ENCODE measurements around the gene CDC25A.
"Not testable (repeated sequence)": the region's sequence is repeated elsewhere in the genome, so short reads cannot be mapped to it uniquely, and the experiment has no call there.

The CDC25A gene

DNA sequence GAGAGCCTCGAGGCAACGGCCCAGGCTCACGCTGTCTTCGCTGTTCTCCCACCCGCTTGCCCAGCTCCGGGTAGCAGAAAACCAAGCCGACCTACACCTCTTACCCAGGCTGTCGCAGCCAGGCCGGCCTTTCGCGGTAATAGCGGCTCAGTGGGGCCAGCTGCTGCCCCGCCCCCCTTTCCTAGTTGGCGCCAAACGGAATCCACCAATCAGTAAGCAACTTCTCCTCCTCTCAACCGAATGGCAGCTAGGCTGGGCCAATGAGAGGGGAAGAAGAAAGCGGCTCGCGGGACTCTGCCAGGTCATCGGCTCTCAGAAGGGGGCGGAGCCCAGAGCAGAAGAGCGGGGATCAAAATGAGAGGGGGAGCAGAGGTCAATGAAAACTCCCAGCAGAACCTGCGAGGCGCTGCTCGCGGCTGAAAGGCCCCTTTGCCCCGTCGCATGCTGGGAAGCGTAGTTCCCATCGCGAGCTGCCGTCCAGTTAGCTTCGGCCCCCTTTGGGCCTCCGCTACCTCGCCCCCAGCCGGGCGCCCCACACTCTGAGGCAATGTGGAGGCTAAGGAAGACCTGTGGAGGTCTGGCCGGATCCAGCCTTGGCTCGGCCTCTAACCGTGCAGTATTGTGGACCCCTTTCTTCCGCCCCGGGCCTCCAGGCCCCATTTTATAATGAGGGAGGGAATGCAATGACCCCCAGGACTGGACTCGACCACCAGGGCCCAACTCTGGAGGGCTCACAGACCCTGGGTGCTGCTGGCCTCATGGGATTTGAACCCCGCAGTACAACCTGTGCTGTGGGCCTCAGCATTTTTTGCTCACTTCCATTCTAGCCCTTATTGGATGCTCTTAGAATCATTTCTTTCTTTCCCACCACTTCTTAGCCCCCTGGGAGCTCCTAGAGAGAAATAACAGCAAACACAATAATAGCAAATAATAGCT, at the start of gene CDC25A:
CDC25A (minus strand) TSS at position 152 of the 936 bp plus-strand sequence. CDS start 470 bp downstream, outside the sequence.
- peak; percentile 86 for DNase-seq

DNA sequence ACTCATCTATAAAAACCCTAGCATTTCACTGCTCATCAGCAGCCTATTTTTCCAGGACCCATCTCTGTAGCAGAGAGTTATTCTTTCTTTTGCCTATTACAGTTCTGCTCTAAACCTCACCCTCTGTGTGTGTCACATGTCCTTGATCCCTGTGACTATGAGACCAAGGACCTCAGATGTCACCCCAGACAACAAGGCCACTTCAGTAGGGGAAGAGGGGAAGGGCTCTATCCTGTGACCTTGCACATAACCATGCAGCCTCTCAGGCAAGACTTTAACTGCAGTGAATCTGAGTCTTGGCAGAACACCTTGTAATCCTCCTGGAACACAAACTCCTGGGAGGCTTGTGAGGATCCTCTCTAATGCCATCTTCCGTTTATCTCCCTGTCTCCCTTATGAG, 48.3 kb upstream of the CDC25A start:
- no peak for DNase-seq

DNA sequence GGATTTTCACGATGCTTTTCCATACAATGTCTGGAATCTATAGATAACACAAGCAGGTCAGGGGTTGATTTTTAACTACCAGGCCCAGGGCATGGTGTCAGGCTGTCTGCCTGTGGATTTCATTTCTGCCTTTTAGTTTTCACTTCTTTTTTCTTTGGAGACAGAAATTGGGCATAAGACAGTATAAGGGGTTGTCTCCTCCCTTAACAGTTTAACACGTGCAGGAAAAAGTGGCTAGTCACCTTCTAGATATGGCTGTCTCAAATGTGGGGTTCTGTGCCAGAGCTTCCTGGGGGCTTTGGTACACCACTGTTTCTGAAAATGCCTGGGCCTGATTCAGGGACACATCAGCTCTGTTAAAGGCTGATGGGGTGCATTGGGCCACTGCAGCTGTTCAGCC, 45.3 kb upstream of the CDC25A start:
- DNase-seq, result no peak

DNA sequence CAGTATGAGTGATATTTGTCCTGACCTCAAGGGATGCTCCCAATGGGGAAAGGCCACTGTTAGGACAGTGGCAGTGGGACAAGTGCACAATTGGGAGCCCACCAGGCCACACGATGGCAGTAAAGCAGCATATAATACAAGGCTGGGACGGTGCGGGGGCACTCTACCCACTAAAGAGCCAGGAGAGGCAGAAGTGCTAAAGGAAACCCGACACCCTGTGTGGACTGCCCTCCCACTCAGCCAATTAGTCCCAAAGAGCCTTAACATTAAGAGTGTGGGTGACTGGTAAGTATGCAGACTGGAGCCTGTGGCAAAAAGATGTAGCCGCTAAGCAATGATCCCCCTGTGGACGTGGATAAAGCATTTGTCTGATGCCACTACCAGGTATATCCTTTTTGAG, 44.5 kb upstream of the CDC25A start:
- DNase-seq, result no peak

DNA sequence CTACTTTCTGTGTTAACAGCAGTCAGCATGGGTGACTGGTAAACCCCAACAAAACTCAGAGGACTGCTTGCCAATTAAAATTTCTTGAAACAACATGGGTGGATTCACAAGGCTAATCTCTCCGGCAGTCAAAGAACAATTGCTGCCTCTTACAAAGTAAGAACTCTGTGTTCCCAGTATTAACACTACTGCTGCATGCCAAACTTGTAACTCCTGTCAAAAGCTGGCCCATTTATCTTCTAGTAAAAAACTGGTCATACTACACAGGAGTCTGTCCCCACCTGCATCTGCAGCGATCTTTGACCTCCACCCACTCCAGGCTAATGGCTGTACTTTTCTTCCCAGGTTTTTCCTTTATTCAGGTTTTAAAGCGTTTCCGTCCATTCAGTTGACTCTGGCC, 44.0 kb upstream of the CDC25A start:
- no peak for DNase-seq

DNA sequence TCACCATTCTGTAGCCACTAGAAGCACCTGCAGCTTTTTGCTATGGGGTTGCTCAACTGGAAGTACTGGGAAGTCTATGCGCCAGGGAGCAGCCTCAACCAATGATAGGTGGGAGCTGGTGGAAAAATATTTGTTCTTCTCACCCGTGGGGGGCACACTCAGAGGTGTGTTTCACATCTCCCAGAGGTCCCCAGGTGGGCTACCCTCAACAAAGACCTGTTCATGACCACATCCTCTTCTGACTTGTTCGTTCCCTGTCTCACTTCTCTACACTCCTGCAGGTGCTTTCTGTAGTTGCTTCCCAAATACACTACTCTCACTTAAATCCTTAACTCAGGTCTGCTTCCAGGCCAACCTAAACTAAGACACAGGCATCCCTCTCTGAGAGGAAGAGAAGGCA, 38.7 kb upstream of the CDC25A start:
- no peak for DNase-seq

DNA sequence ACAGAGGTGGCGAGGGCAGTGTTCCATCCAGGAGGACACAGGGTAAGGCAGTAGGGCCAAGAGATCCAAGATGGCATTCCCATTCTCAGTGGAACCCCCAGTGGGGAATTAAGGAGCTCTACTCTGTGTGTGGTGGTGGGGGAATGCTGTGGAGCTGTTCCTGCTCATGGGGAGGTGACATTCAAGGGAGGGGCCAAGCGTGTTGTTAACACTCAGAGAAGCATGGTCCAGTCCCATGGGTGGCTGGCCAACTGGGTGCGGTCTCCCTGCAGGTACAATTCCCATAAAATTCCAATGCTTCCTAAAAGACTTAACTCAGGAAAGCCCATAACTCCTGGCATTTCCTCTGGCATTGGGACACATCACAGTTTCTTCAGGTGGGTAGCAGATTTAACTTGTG, 37.4 kb upstream of the CDC25A start:
- DNase-seq, result no peak

DNA sequence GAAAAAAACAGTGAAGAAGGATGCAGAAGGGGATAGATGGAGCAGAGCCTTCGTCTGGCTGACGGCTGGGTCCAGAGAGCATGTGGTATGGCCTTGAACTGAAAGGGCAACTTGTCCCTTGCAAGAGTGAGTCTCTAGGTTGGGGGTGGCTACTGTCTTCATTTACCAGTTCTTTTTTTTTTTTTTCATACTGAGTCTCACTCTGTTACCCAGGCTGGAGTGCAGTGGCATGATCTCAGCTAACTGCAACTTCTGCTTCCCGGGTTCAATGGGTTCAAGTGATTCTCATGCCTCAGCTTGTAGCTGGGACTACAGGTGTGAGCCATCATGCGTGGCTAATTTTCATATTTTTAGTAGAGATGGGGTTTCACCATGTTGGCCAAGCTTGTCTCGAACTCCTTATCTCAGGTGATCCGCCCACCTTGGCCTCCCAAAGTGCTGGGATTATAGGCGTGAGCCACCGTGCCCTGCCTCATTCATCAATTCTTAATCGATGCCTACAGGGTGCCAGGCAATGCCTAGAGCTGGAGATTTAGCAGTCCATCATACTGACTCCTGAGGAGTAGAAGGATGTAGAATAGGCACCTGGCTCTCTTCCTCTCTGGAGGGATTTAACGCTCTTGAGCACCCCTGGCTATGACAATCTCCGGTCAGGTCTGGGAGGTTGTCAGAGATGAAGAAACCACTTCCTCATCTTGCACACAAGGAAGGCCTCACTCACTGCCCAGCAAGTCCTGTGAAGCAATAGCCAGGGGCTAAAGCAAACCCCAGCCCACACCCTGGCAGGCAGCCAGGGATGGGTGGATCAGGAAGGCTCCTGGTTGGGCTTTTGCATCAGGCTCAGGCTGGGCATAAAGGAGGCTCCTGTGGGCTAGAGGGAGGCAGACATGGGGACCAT, 34.6 kb upstream of the CDC25A start, which contains the start of gene CAMP:
CAMP (plus strand) TSS at position 880 of the 898 bp plus-strand sequence; CDS start at position 897, 17 bp downstream.
- no peak for DNase-seq

DNA sequence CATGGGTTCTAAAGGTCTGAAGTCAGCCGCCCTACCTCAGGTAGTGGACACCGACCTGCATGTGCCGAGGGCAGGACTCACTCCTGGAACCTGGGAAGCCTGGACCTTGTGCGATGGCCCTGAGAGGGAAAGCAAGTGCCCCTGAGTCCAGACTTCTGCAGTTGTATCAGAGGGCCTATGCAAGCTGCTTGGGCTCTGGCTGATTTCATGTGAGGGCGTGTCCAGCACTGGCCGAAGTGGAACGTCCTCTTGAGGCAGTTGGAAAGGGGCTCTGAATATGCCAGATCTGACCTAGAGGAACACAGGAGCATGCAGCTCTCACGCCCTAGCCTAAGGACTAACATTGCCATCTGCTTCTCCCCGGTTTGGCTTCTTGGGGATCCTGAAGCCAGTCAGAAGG, 32.5 kb upstream of the CDC25A start:
- DNase-seq, result no peak

DNA sequence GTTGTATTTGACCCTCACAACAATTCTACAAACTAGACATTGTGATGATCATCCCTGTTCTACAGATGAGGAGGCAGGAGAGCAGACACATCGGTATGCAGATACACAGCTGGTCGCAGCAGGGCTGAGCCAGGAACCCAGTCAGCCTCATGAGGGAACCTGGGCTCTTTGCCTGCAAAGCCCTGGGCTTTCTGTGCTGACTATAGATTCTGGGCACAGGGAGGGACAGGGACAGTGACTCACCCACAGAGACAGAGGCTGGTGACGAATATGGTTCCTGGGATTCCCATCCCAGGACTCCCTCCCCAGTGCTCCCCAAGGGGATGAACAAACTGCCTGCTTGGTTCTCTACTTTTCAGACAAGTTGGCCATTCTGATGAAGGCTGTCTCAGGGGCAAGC, 31.3 kb upstream of the CDC25A start:
- DNase-seq, result no peak

DNA sequence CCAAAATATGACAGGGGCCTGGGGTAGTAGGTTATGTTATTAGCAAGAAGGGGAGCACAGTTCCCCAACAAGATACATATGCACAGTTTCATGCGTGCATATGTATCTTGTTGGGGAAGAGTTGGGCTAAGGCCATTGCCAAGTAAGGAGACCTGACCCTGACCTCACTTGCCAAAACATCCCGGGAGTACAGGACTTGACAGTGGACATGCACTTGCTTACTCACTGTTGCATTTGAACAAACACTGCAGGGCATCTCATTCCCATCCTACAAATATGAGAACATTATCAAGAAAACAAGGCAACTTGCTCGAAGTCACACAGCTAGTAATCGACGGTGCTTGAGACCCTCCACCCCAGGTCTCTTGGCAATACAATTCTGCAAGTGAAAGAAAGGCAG, 30.3 kb upstream of the CDC25A start:
- DNase-seq, result no peak

DNA sequence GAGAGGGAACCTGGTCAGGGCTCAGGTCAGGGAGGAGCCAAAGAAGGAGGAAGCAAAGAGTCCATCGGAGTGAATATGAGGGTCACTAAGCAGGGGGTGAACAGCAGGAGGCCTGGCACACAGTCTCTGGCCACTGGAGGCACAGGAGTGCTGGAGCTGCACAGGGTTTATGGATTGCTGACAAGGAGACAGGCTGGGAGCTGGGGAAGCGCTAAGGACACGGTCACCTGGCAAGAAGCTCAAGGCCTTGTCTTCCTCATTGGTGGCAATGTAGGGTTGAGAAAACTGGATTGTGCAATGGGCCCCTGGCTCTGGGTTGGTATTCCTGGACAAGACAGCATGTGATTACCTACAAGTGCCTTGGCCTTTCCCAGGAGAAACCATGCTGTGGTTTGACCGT, 29.2 kb upstream of the CDC25A start:
- no peak for DNase-seq

DNA sequence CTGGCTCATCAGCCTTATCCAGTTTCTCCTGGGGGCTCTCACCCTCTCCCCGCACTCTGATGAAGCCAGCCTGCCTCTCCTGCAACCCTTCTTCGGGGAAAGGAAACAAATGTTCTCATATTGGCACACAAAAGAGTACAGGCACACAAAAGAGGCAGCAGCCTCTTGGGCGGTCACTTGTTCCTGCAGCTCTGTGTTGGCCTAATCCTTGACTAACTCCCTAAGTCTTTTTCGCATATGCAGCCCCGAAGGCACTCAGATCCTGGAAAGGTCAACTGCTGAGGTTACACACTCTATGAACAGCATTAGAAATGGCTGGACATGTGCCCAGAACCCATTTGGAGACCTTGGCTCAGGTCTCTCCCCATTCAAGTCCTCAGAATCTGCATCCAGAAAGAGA, 27.7 kb upstream of the CDC25A start:
- DNase-seq, result no peak

DNA sequence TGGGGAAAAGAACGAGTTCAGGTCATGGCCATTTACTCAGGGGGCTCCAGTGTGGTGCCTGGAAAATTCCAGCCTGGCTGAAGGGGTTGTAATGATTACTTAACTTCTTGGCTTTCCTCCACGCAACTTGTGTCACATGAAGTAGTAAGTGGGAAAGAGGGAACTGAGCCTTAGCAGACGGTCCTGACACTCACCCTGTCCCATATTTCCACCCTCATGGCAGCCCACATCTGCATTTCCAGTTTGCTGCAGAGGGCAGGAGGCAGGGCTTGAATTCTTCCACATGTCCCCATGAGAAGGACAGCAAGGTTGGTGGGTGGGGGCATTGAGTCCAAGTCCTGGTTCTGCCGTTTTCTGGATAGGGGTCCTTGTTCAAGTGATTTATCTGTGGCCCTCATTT, 27.2 kb upstream of the CDC25A start:
- DNase-seq, result no peak

DNA sequence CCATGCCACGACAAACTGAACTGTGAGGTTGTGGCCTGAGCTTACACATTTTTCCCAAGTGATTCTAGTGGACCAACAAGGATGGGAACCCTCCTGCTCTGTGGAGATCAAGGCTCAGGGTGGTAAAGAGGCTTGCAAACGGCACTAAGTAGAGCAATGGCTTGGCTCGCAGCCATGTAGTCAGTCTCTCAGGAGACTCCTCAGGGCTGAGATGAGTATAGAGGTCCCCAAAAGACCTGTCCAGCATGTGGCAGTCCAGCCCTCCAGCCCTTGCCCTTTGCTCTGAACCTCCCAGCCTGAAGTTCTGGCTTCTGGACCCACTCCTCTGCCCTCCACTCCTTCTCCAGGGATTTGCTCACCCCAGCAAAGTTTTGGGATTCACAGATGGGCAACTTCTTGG, 26.8 kb upstream of the CDC25A start:
- DNase-seq, result no peak

DNA sequence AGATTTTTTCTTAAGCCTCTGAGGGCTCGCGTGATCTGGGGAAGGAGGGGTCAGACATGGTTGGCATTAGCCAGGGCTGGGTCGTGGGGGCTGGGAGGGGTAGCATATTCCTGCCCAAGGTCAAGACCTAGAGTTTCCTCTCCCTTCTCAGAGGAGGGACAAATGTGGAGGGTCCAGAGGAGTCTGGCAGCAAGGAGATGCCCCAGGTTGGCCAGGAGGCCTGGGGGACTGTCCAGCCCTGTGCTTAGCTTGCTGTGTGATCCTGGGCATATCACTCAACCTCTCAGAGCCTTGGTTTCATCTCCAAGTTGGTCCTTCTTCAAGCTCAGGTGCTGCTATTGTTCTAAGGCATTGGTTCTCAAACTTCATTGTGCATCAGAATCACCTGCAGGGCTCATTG, 26.0 kb upstream of the CDC25A start:
- DNase-seq, result no peak

DNA sequence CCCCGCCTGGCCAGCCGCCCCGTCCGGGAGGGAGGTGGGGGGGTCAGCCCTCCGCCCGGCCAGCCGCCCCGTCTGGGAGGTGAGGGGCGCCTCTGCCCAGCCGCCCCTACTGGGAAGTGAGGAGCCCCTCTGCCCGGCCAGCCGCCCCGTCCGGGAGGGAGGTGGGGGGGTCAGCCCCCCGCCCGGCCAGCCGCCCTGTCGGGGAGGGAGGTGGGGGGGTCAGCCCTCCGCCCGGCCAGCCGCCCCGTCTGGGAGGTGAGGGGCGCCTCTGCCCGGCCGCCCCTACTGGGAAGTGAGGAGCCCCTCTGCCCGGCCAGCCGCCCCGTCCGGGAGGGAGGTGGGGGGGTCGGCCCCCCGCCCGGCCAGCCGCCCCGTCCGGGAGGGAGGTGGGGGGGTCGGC, 23.6 kb upstream of the CDC25A start:
- DNase-seq, result not testable (repeated sequence)

DNA sequence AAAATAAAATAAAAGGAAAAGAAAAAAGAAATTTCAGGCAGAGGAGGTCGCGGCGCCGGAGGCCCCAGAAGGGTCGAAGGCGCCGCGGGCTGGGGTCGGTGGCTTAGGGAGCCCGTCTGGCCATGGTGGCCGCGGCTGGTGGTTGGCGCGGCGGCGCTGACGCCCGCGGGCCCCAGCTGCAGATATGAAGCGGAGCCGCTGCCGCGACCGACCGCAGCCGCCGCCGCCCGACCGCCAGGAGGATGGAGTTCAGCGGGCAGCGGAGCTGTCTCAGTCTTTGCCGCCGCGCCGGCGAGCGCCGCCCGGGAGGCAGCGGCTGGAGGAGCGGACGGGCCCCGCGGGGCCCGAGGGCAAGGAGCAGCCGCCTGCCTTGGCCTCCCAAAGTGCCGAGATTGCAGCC, 22.3 kb upstream of the CDC25A start:
- not testable (repeated sequence) for DNase-seq

DNA sequence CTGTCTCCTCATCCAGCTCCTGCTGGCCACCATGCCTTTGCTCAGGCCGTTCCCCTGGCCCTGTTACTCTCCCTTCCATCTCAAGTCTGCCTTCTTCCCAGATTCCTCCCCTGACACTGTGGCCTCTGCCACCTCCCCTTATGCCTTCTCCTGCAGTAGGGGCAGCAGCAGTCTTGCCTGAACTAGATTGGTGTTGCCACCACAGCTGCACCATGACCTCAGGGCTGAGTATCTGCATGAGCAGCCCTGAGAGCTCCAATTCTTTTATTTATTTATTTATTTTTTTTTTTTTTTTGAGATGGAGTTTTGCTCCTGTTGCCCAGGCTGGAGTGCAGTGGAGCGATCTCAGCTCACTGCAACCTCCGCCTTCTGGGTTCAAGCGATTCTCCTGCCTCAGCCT, 21.2 kb upstream of the CDC25A start:
- DNase-seq, result no peak

DNA sequence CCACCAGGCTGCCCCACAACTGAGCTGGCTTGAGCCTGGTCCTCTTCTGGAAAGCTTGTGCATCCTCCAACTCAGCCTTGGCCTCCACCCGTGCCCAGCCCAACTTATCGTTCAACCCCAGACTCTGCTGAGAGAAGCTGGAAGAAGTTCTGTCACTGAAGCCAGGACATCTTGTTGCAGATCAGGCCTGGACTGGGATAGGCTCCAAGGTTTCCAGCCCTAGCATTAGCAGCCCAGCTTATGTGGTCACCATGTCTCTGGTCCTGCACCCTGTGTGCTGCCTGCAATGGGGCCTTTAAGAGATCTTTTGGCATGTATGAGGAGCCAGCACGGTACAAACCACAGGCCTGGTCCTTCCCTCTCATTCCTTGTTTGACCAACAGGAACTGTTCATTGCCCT, 19.9 kb upstream of the CDC25A start:
- DNase-seq, result no peak

DNA sequence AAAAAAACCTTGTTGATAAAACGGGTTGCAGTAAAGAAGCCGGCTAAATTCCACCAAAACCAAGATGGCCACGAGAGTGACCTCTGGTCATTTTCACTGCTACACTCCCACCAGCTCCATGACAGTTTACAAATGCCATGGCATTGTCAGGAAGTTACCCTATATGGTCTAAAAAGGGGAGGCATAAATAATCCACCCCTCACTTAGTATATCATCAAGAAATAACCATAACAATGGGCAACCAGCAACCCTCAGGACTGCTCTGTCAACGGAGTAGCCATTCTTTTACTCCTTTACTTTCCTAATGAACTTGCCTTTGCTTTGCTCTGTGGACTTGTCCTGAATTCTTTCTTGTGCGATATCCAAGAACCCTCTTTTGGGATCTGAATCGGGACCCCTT, 14.4 kb upstream of the CDC25A start:
- DNase-seq, result no peak

DNA sequence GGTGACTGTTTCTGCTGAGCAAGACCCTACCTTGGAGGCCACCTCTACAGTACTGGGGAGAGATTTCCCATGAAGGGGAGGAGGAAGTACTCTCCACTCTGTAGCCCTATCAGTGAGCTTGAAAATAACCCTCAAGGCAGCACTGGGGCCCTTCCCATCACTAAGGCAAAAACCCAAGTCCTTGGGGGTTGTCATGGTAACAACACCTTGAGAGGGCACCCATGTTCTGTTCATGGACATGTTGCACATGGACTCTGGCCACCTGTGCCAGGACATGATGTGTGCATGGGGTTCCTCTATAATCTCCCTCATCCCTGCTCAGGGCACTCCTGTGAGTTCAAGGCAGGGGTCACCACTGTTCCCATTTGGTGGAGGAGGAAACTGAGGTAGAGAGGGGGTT, 10.9 kb upstream of the CDC25A start:
- DNase-seq, result no peak

DNA sequence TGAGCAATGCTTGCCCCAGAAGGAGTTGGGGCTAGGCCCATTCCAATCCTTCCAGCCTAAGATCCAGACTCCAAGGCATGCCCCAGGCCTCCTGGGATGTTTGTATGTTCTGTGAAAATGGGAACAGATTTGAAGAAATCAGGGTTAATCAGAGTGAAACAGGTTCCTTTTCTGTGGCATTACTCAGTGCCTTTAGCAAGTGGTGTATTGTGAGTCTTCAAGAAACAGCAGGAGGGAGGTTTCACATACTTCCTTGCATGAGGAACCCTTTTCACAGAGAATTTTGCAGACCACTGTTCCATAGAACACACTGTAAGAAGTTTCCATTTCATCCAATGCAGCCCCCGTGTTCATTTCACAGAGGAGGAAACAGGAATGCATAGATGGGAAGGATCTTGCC, 8.4 kb upstream of the CDC25A start:
- no peak for DNase-seq

Measured in activated CD4-positive, CD25-positive, alpha-beta regulatory T cell treated with anti-CD3 and anti-CD28 coated beads, Interleukin-2, amount 50 U/mL, for 72 hours (primary cell).